ENCODE data around the gene SH3BP2. TPM values are rescaled to one million over a fixed set of nuclear protein-coding genes. Genes with fewer than 3 reads are reported as not detected.

Gene SH3BP2
- total RNA-seq, 1 experiment from 2014 or later = 17.4 TPM

DNA sequence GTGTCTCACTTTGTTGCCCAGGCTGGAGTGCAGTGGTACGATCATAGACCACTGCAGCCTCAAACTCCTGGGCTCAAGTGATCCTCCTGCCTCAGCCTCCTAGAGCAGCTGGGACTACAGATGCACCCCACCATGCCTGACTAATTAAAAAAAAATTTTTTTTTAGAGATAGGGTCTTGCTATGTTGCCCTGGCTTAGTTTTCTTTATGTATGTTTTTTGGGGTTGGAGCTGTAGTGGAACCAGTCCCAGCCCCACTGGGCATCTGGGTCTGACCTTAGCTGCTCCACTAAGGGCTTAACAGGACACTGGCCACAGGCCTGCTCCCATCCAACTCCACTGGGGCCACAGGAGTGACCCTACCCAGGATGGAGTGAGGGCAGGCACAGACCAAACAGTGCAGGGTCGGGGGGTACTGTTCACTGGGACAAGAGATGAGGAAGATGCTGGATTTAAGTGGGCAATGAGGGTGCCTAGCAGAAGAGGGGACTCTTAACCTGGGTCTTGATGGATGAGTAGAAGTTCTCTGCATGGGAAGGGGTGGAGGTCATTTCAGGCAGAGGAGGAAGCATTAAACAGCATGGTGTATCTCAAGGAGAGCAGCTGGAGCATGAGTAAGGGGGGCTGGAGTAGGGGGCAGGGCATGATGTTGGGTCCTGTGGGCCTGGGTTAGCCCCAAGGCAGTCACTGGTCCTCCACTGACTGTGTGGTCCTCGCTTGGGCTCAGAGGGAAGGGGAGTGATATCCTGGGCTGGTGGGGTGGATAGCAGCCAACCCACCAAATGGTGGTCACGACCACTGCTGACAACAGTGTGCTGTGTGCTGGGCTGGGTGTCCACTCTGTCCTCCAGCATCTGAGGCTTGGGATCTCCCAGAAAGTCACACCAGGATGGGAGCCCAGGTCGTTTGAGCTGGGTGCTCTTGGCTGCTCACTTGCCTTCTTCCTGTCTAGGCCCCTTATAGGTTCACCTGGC, 26.6 kb downstream of the SH3BP2 start:
- peak overlapping the region; percentile 86; the same call in 1 of the 2 replicates for H3K4me2 ChIP-seq (ENCODE audit: low read length)
- intact Hi-C loops (cut with micrococcal nuclease) = no loop called here
- no peak overlapping the region for H2AFZ ChIP-seq (ENCODE audit: low read length)
- no peaks in the 10 kb centered on the region for H3K27me3 ChIP-seq (ENCODE audit: low read length)
- H3K4me1 ChIP-seq (ENCODE audit: insufficient read depth, low read length) = peaks cover 4% of the 10 kb centered on the region; the same call in 1 of the 2 replicates
- CTCF ChIA-PET = no interaction called here
- no peaks in the 10 kb centered on the region for H3K36me3 ChIP-seq (ENCODE audit: low read depth, low read length)
- H3K79me2 ChIP-seq (ENCODE audit: low read length) = peaks cover 13% of the 10 kb centered on the region; the same call in 1 of the 2 replicates
- H4K20me1 ChIP-seq (ENCODE audit: low read length) = no peaks in the 10 kb centered on the region
- no peak for DNase-seq
- no peak overlapping the region for H3K27ac ChIP-seq (ENCODE audit: low read length)
- H3K9ac ChIP-seq (ENCODE audit: low read length) = no peak overlapping the region
- H3F3A ChIP-seq (ENCODE audit: low read length, unreplicated experiment) = no peaks in the 10 kb centered on the region
- peak overlapping the region; percentile 74; the same call in 1 of the 2 replicates for H3K4me3 ChIP-seq (ENCODE audit: low read length)
- no peaks in the 10 kb centered on the region for H3K9me3 ChIP-seq (ENCODE audit: low read length)
- BruUV-seq (replicated peaks) = TSS peak; percentile 48
- no peaks in the 10 kb centered on the region for H3K9me2 ChIP-seq (replicated peaks; ENCODE audit: low read length)
- ATAC-seq = no peak
- TF ChIP-seq EZH2 (IDR thresholded peaks at IDR 0.05; ENCODE audit: low read length, unreplicated experiment) (no peak), EZH2phosphoT487 (IDR thresholded peaks at IDR 0.05; ENCODE audit: borderline replicate concordance, low read length) (no peak)
- TF ChIP-seq, protein P1, sequence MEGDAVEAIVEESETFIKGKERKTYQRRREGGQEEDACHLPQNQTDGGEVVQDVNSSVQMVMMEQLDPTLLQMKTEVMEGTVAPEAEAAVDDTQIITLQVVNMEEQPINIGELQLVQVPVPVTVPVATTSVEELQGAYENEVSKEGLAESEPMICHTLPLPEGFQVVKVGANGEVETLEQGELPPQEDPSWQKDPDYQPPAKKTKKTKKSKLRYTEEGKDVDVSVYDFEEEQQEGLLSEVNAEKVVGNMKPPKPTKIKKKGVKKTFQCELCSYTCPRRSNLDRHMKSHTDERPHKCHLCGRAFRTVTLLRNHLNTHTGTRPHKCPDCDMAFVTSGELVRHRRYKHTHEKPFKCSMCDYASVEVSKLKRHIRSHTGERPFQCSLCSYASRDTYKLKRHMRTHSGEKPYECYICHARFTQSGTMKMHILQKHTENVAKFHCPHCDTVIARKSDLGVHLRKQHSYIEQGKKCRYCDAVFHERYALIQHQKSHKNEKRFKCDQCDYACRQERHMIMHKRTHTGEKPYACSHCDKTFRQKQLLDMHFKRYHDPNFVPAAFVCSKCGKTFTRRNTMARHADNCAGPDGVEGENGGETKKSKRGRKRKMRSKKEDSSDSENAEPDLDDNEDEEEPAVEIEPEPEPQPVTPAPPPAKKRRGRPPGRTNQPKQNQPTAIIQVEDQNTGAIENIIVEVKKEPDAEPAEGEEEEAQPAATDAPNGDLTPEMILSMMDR (conservative IDR thresholded peaks at IDR 0.05; ENCODE audit: low read depth, low read length) = no peak
- POLR2A ChIA-PET (ENCODE audit: unreplicated experiment) = interaction anchor here (0.6 kb wide), 1 partner anchor 270 kb away, joined by 3 read pairs; no protein-coding TSS in a partner anchor

DNA sequence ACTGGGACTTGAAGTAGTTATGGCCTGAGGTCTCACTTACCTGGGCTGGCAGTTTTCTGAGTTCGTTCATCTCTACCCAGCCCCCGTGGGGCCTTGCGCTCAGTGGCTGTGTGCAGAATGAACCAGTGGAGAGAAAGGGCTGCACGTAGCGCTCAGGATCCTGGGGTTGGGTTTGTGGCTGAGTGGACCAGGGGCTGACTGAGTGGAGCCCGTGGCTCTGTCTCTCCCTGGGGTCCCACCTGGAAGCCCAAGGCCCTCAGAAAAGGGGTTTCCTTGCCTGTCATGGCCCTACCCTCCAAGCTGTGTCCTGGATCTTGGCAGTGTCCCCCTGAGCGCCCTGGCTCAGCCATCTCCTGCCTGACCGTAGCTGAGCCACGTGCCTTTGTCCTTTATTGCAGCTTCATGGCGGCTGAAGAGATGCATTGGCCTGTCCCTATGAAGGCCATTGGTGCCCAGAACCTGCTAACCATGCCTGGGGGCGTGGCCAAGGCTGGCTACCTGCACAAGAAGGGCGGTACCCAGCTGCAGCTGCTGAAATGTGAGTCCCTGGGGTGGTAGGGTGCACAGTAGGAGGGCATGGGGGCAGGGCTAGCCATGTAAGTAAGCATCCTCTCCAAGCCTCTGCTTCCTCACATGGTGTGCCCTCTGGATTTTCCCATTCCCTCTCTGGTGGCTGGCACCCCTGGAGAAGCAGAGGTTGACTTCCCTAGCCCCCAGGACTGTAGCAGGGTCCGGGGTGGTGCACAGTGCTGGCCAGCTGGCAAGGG, 27.5 kb downstream of the SH3BP2 start:
- no peak overlapping the region for H3K27ac ChIP-seq (ENCODE audit: low read length)
- no peak overlapping the region for H3K9ac ChIP-seq (ENCODE audit: low read length)
- H3F3A ChIP-seq (ENCODE audit: low read length, unreplicated experiment) = no peaks in the 10 kb centered on the region
- no peaks in the 10 kb centered on the region for H3K9me2 ChIP-seq (replicated peaks; ENCODE audit: low read length)
- no peak overlapping the region for H3K4me3 ChIP-seq (ENCODE audit: low read length)
- no peaks in the 10 kb centered on the region for H3K27me3 ChIP-seq (ENCODE audit: low read length)
- no peaks in the 10 kb centered on the region for H3K9me3 ChIP-seq (ENCODE audit: low read length)
- BruUV-seq (replicated peaks) = no TSS peak
- H3K4me1 ChIP-seq (ENCODE audit: insufficient read depth, low read length) = peaks cover 4% of the 10 kb centered on the region; the same call in 1 of the 2 replicates
- H4K20me1 ChIP-seq (ENCODE audit: low read length) = no peaks in the 10 kb centered on the region
- CTCF ChIA-PET = no interaction called here
- no peak for TF ChIP-seq EZH2phosphoT487 (IDR thresholded peaks at IDR 0.05; ENCODE audit: borderline replicate concordance, low read length)
- no peak for TF ChIP-seq EZH2 (IDR thresholded peaks at IDR 0.05; ENCODE audit: low read length, unreplicated experiment)
- TF ChIP-seq, protein P1 (conservative IDR thresholded peaks at IDR 0.05; ENCODE audit: low read depth, low read length) = no peak
- H3K4me2 ChIP-seq (ENCODE audit: low read length) = no peak overlapping the region
- no peaks in the 10 kb centered on the region for H3K36me3 ChIP-seq (ENCODE audit: low read depth, low read length)
- no peak for ATAC-seq
- no peak overlapping the region for H2AFZ ChIP-seq (ENCODE audit: low read length)
- intact Hi-C loops (cut with micrococcal nuclease) = no loop called here
- POLR2A ChIA-PET (ENCODE audit: unreplicated experiment) = no interaction called here
- peaks cover 13% of the 10 kb centered on the region; the same call in 1 of the 2 replicates for H3K79me2 ChIP-seq (ENCODE audit: low read length)
- DNase-seq = no peak

All from PC-3 (cell line).